ENCODE data around the gene TTYH3.
A peak's percentile ranks its signal among the peaks of the same experiment; 100 is the strongest.

Gene TTYH3

GRCh38 chr7:2611922-2612321, 19.9 kb upstream of the TTYH3 start:
- no peak overlapping the region for H3K23ac ChIP-seq (ENCODE audit: low read depth, low read length, poor library complexity)

GRCh38 chr7:2612445-2613097, 19.2 kb upstream of the TTYH3 start:
- no peaks in the 10 kb centered on the region for H3K27me3 ChIP-seq (ENCODE audit: control insufficient read depth in 3 of 3, insufficient read depth in 3 of 3, low read depth in 1 of 3, low read length in 3 of 3)
- DNase-seq (ENCODE audit: low spot score), result no peak
- no peak overlapping the region for H2BK12ac ChIP-seq (ENCODE audit: low read length)
- peak overlapping the region; percentile 84 for H3K18ac ChIP-seq (ENCODE audit: low read length)
- peak overlapping the region; percentile 88 for H2AK5ac ChIP-seq (ENCODE audit: low read depth, low read length)
- H3K14ac ChIP-seq (ENCODE audit: low read length), result peak overlapping the region; percentile 57
- no peak overlapping the region for H2BK5ac ChIP-seq (ENCODE audit: low read length)
- H4K8ac ChIP-seq (ENCODE audit: low read depth, low read length), result no peak overlapping the region
- H2BK15ac ChIP-seq (ENCODE audit: low read length), result peak overlapping the region; percentile 4
- H2BK120ac ChIP-seq (ENCODE audit: low read depth, low read length), result no peak overlapping the region
- no peak overlapping the region for H3K4me2 ChIP-seq (ENCODE audit: insufficient read depth, low read length, poor library complexity, severe bottlenecking)
- H3K4me1 ChIP-seq (ENCODE audit: control insufficient read depth in 2 of 2, insufficient read depth in 1 of 2, low read depth in 1 of 2, low read length in 2 of 2), result peaks cover 26 to 27% of the 10 kb centered on the region in 2 donors
- H3K23ac ChIP-seq (ENCODE audit: low read depth, low read length, poor library complexity), result no peak overlapping the region
- WGBS, 2 donors (ENCODE audit: extremely low coverage in 2 of 2, insufficient read length in 2 of 2, insufficient replicate concordance in 1 of 2), result no CpG with 5 or more reads among the region's 15 CpGs
- no peak overlapping the region for H2AFZ ChIP-seq (ENCODE audit: low read length)
- peak overlapping the region; percentile 70 for H3K4ac ChIP-seq (ENCODE audit: low read length)
- H4K91ac ChIP-seq (ENCODE audit: low read depth, low read length, poor library complexity), result no peak overlapping the region
- H3K27ac ChIP-seq (replicated peaks; ENCODE audit: low read length), result no peak overlapping the region
- H3K36me3 ChIP-seq (replicated peaks in 1 of 2; ENCODE audit: control insufficient read depth in 2 of 2, insufficient read depth in 2 of 2, low read length in 2 of 2), result no peaks in the 10 kb centered on the region
- H3K9me3 ChIP-seq (replicated peaks in 1 of 2; ENCODE audit: control insufficient read depth in 2 of 2, insufficient read depth in 1 of 2, low read depth in 1 of 2, low read length in 2 of 2), result no peaks in the 10 kb centered on the region
- H3K4me3 ChIP-seq (ENCODE audit: low read length in 2 of 2), result no peak overlapping the region
- peak overlapping the region; percentile 65 for H3K9ac ChIP-seq (ENCODE audit: low read depth, low read length, poor library complexity)
- H3K79me1 ChIP-seq (ENCODE audit: low read depth, low read length), result no peaks in the 10 kb centered on the region

More at GRCh38 chr7:2611922-2612321, 19.9 kb upstream of the TTYH3 start:
- Histone ChIP-seq H3K4ac (ENCODE audit: low read length) (no peak overlapping the region), H4K91ac (ENCODE audit: low read depth, low read length, poor library complexity) (no peak overlapping the region), H3K27me3 (ENCODE audit: control insufficient read depth in 3 of 3, insufficient read depth in 3 of 3, low read depth in 1 of 3, low read length in 3 of 3) (no peaks in the 10 kb centered on the region), H2AK5ac (ENCODE audit: low read depth, low read length) (peak overlapping the region; percentile 79), H3K4me3 (ENCODE audit: low read length in 2 of 2) (no peak overlapping the region), H3K27ac (replicated peaks; ENCODE audit: low read length) (no peak overlapping the region), H3K9me3 (replicated peaks in 1 of 2; ENCODE audit: control insufficient read depth in 2 of 2, insufficient read depth in 1 of 2, low read depth in 1 of 2, low read length in 2 of 2) (no peaks in the 10 kb centered on the region), H2BK120ac (ENCODE audit: low read depth, low read length) (no peak overlapping the region), H3K36me3 (replicated peaks in 1 of 2; ENCODE audit: control insufficient read depth in 2 of 2, insufficient read depth in 2 of 2, low read length in 2 of 2) (no peaks in the 10 kb centered on the region), H3K9ac (ENCODE audit: low read depth, low read length, poor library complexity) (peak overlapping the region; percentile 65), H4K8ac (ENCODE audit: low read depth, low read length) (no peak overlapping the region), H2BK5ac (ENCODE audit: low read length) (no peak overlapping the region), H3K18ac (ENCODE audit: low read length) (peak overlapping the region; percentile 84), H3K4me1 (ENCODE audit: control insufficient read depth in 2 of 2, insufficient read depth in 1 of 2, low read depth in 1 of 2, low read length in 2 of 2) (peaks cover 21 to 30% of the 10 kb centered on the region in 2 donors), H2BK15ac (ENCODE audit: low read length) (peak overlapping the region; percentile 56), H2AFZ (ENCODE audit: low read length) (no peak overlapping the region), H3K14ac (ENCODE audit: low read length) (no peak overlapping the region), H2BK12ac (ENCODE audit: low read length) (no peak overlapping the region), H3K79me1 (ENCODE audit: low read depth, low read length) (no peaks in the 10 kb centered on the region), H3K4me2 (ENCODE audit: insufficient read depth, low read length, poor library complexity, severe bottlenecking) (no peak overlapping the region)
- no CpG with 5 or more reads among the region's 10 CpGs for WGBS, 2 donors (ENCODE audit: extremely low coverage in 2 of 2, insufficient read length in 2 of 2, insufficient replicate concordance in 1 of 2)
- DNase-seq (ENCODE audit: low spot score), result no peak

- H3K9me3 ChIP-seq (replicated peaks in 1 of 2; ENCODE audit: control insufficient read depth in 2 of 2, insufficient read depth in 1 of 2, low read depth in 1 of 2, low read length in 2 of 2), result no peaks in the 10 kb centered on the region
- H4K91ac ChIP-seq (ENCODE audit: low read depth, low read length, poor library complexity), result peak overlapping the region; percentile 34
- H3K23ac ChIP-seq (ENCODE audit: low read depth, low read length, poor library complexity), result no peak overlapping the region
- DNase-seq (ENCODE audit: low spot score), result no peak
- H3K9ac ChIP-seq (ENCODE audit: low read depth, low read length, poor library complexity), result no peak overlapping the region
- no peak overlapping the region for H3K4me3 ChIP-seq (ENCODE audit: low read length in 2 of 2)
- peak overlapping the region; percentile 24 for H3K18ac ChIP-seq (ENCODE audit: low read length)
- no peak overlapping the region for H4K8ac ChIP-seq (ENCODE audit: low read depth, low read length)
- no peaks in the 10 kb centered on the region for H3K36me3 ChIP-seq (replicated peaks in 1 of 2; ENCODE audit: control insufficient read depth in 2 of 2, insufficient read depth in 2 of 2, low read length in 2 of 2)
- no peak overlapping the region for H3K4ac ChIP-seq (ENCODE audit: low read length)
- no peak overlapping the region for H3K4me2 ChIP-seq (ENCODE audit: insufficient read depth, low read length, poor library complexity, severe bottlenecking)
- no peaks in the 10 kb centered on the region for H3K27me3 ChIP-seq (ENCODE audit: control insufficient read depth in 3 of 3, insufficient read depth in 3 of 3, low read depth in 1 of 3, low read length in 3 of 3)
- peak overlapping the region; percentile 4 for H2BK15ac ChIP-seq (ENCODE audit: low read length)
- WGBS, 2 donors (ENCODE audit: extremely low coverage in 2 of 2, insufficient read length in 2 of 2, insufficient replicate concordance in 1 of 2), result no CpG with 5 or more reads among the region's 19 CpGs
- H3K79me1 ChIP-seq (ENCODE audit: low read depth, low read length), result no peaks in the 10 kb centered on the region
- H2AK5ac ChIP-seq (ENCODE audit: low read depth, low read length), result peak overlapping the region; percentile 88
- no peak overlapping the region for H2BK120ac ChIP-seq (ENCODE audit: low read depth, low read length)
- no peak overlapping the region for H3K14ac ChIP-seq (ENCODE audit: low read length)
- H2AFZ ChIP-seq (ENCODE audit: low read length), result no peak overlapping the region
- no peak overlapping the region for H3K27ac ChIP-seq (replicated peaks; ENCODE audit: low read length)
- peaks cover 24 to 31% of the 10 kb centered on the region in 2 donors for H3K4me1 ChIP-seq (ENCODE audit: control insufficient read depth in 2 of 2, insufficient read depth in 1 of 2, low read depth in 1 of 2, low read length in 2 of 2)
- H2BK5ac ChIP-seq (ENCODE audit: low read length), result no peak overlapping the region
- peak overlapping the region; percentile 77 for H2BK12ac ChIP-seq (ENCODE audit: low read length)
These were observed 18.5 kb upstream of the TTYH3 start for GRCh38 chr7:2613098-2613930.

GRCh38 chr7:2613931-2614600, 17.7 kb upstream of the TTYH3 start:
- Histone ChIP-seq H3K9ac (ENCODE audit: low read depth, low read length, poor library complexity) (no peak overlapping the region), H4K8ac (ENCODE audit: low read depth, low read length) (no peak overlapping the region), H3K18ac (ENCODE audit: low read length) (peak overlapping the region; percentile 81), H2BK12ac (ENCODE audit: low read length) (no peak overlapping the region), H3K27me3 (ENCODE audit: control insufficient read depth in 3 of 3, insufficient read depth in 3 of 3, low read depth in 1 of 3, low read length in 3 of 3) (no peaks in the 10 kb centered on the region), H3K14ac (ENCODE audit: low read length) (no peak overlapping the region), H2AK5ac (ENCODE audit: low read depth, low read length) (peak overlapping the region; percentile 73), H2BK120ac (ENCODE audit: low read depth, low read length) (no peak overlapping the region), H3K4me3 (ENCODE audit: low read length in 2 of 2) (no peak overlapping the region), H3K4me1 (ENCODE audit: control insufficient read depth in 2 of 2, insufficient read depth in 1 of 2, low read depth in 1 of 2, low read length in 2 of 2) (peaks cover 19 to 32% of the 10 kb centered on the region in 2 donors), H3K4me2 (ENCODE audit: insufficient read depth, low read length, poor library complexity, severe bottlenecking) (no peak overlapping the region), H4K91ac (ENCODE audit: low read depth, low read length, poor library complexity) (no peak overlapping the region), H2BK5ac (ENCODE audit: low read length) (no peak overlapping the region), H2AFZ (ENCODE audit: low read length) (no peak overlapping the region), H2BK15ac (ENCODE audit: low read length) (peak overlapping the region; percentile 4), H3K4ac (ENCODE audit: low read length) (no peak overlapping the region), H3K27ac (replicated peaks; ENCODE audit: low read length) (no peak overlapping the region), H3K79me1 (ENCODE audit: low read depth, low read length) (no peaks in the 10 kb centered on the region), H3K9me3 (replicated peaks in 1 of 2; ENCODE audit: control insufficient read depth in 2 of 2, insufficient read depth in 1 of 2, low read depth in 1 of 2, low read length in 2 of 2) (no peaks in the 10 kb centered on the region), H3K36me3 (replicated peaks in 1 of 2; ENCODE audit: control insufficient read depth in 2 of 2, insufficient read depth in 2 of 2, low read length in 2 of 2) (no peaks in the 10 kb centered on the region), H3K23ac (ENCODE audit: low read depth, low read length, poor library complexity) (peak overlapping the region; percentile 38)
- WGBS, 2 donors (ENCODE audit: extremely low coverage in 2 of 2, insufficient read length in 2 of 2, insufficient replicate concordance in 1 of 2), result no CpG with 5 or more reads among the region's 22 CpGs
- DNase-seq (ENCODE audit: low spot score), result no peak

Data from neuronal stem cell (in vitro differentiated cells).